Measurements from ENCODE around the gene HK1. TPM values are rescaled to one million over a fixed set of nuclear protein-coding genes. Genes with fewer than 3 reads are reported as not detected.

Gene HK1
- total and polyA plus RNA-seq, 2 of the 13 experiments (the other 11 are each of a cell fraction or from before 2014, with no cell fraction given) = 0.29 to 1.5 TPM

DNA sequence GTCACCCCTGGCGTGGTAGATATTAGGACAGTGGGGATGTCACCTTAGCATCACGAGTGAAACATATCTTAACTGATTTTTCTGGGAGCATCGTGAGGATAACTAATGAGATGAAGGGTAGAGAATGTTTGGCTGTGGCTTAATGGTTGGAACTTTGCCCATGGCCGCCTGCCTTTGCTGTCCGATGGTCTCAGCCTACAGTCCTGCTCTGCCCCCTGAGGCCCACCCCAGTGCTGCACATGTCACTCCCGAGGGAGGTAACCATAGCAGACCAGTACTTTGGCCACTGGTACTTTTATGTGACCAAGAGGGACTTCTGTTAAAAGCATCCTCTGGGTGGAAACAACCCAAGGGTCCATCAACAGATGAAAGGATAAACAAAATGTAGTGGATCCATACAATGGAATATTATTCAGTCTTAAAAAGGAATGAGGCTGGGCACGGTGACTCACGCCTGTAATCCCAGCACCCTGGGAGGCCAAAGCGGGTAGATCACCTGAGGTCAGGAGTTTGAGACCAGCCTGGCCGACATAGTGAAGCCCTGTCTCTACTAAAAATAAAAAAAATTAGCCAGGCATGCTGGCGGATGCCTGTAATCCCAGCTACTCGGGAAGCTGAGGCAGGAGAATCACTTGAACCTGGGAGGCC is 80.0 kb downstream of the HK1 start:
- no TSS peak for BruUV-seq (replicated peaks)
- intact Hi-C loops (cut with micrococcal nuclease; ENCODE audit: unreplicated experiment) = no loop called here
- DNase-seq (ENCODE audit: low spot score) = no peak
- Histone ChIP-seq H3K9ac (ENCODE audit: insufficient read depth, low read depth, low read length) (no peak overlapping the region), H3K9me3 (ENCODE audit: low read length) (no peaks in the 10 kb centered on the region), H3K27me3 (ENCODE audit: control insufficient read depth in 1 of 2, insufficient read depth in 2 of 2, low read length in 2 of 2) (peaks cover 0 to 8% of the 10 kb centered on the region in 2 experiments; a peak in 2 of 5 replicates), H3K36me3 (replicated peaks in 1 of 2; ENCODE audit: control insufficient read depth in 1 of 2, insufficient read depth in 2 of 2, low read length in 2 of 2) (no peaks in the 10 kb centered on the region), H2AFZ (ENCODE audit: low read length) (no peak overlapping the region), H3K4me2 (ENCODE audit: low read depth, low read length) (no peak overlapping the region), H3K4me1 (ENCODE audit: insufficient read depth, low read length) (no peaks in the 10 kb centered on the region), H3K27ac (ENCODE audit: extremely low read length, insufficient read depth, low read length) (no peak overlapping the region), H3K4me3 (replicated peaks in 1 of 3; ENCODE audit: insufficient read depth in 1 of 3, low read depth in 2 of 3, low read length in 3 of 3) (no peak overlapping the region), H4K20me1 (ENCODE audit: insufficient read depth, low read length) (no peaks in the 10 kb centered on the region), H3K79me2 (ENCODE audit: insufficient read depth, low read length) (no peaks in the 10 kb centered on the region)
- 30% methylated on average over 11 of the region's 12 CpGs for WGBS (ENCODE audit: low lambda C conversion rate)
- FAIRE-seq = no peak
- peak; percentile 52; the same call in 2 of the 3 replicates for ATAC-seq
- CTCF ChIA-PET (ENCODE audit: low intra/inter-chr PET ratio, low total read pairs) = no interaction called here
- in situ Hi-C loops (cut with HindIII; ENCODE audit: extremely low pct_ligation_motif_present, low pct_unique_long_range_greater_than_20kb) = no loop called here
- POLR2A ChIA-PET = no interaction called here
- TF ChIP-seq AHR (CRISPR knock-in tag; IDR thresholded peaks at IDR 0.05) (no peak), CBX1 (IDR thresholded peaks at IDR 0.05; ENCODE audit: low read depth) (no peak), ZNF878 (CRISPR knock-in tag; IDR thresholded peaks at IDR 0.05) (no peak), ZNF446 (CRISPR knock-in tag; IDR thresholded peaks at IDR 0.05) (no peak)
- TF ChIP-seq, protein P1, sequence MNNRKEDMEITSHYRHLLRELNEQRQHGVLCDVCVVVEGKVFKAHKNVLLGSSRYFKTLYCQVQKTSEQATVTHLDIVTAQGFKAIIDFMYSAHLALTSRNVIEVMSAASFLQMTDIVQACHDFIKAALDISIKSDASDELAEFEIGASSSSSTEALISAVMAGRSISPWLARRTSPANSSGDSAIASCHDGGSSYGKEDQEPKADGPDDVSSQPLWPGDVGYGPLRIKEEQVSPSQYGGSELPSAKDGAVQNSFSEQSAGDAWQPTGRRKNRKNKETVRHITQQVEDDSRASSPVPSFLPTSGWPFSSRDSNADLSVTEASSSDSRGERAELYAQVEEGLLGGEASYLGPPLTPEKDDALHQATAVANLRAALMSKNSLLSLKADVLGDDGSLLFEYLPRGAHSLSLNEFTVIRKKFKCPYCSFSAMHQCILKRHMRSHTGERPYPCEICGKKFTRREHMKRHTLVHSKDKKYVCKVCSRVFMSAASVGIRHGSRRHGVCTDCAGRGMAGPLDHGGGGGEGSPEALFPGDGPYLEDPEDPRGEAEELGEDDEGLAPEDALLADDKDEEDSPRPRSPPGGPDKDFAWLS (CRISPR knock-in tag; IDR thresholded peaks at IDR 0.05; ENCODE audit: borderline replicate concordance) = no peak
- TF ChIP-seq, protein P2, sequence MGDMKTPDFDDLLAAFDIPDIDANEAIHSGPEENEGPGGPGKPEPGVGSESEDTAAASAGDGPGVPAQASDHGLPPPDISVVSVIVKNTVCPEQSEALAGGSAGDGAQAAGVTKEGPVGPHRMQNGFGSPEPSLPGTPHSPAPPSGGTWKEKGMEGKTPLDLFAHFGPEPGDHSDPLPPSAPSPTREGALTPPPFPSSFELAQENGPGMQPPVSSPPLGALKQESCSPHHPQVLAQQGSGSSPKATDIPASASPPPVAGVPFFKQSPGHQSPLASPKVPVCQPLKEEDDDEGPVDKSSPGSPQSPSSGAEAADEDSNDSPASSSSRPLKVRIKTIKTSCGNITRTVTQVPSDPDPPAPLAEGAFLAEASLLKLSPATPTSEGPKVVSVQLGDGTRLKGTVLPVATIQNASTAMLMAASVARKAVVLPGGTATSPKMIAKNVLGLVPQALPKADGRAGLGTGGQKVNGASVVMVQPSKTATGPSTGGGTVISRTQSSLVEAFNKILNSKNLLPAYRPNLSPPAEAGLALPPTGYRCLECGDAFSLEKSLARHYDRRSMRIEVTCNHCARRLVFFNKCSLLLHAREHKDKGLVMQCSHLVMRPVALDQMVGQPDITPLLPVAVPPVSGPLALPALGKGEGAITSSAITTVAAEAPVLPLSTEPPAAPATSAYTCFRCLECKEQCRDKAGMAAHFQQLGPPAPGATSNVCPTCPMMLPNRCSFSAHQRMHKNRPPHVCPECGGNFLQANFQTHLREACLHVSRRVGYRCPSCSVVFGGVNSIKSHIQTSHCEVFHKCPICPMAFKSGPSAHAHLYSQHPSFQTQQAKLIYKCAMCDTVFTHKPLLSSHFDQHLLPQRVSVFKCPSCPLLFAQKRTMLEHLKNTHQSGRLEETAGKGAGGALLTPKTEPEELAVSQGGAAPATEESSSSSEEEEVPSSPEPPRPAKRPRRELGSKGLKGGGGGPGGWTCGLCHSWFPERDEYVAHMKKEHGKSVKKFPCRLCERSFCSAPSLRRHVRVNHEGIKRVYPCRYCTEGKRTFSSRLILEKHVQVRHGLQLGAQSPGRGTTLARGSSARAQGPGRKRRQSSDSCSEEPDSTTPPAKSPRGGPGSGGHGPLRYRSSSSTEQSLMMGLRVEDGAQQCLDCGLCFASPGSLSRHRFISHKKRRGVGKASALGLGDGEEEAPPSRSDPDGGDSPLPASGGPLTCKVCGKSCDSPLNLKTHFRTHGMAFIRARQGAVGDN (CRISPR knock-in tag; IDR thresholded peaks at IDR 0.05) = no peak
- TF ChIP-seq, protein P3, sequence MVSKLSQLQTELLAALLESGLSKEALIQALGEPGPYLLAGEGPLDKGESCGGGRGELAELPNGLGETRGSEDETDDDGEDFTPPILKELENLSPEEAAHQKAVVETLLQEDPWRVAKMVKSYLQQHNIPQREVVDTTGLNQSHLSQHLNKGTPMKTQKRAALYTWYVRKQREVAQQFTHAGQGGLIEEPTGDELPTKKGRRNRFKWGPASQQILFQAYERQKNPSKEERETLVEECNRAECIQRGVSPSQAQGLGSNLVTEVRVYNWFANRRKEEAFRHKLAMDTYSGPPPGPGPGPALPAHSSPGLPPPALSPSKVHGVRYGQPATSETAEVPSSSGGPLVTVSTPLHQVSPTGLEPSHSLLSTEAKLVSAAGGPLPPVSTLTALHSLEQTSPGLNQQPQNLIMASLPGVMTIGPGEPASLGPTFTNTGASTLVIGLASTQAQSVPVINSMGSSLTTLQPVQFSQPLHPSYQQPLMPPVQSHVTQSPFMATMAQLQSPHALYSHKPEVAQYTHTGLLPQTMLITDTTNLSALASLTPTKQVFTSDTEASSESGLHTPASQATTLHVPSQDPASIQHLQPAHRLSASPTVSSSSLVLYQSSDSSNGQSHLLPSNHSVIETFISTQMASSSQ (IDR thresholded peaks at IDR 0.05; ENCODE audit: low read depth) = no peak
- TF ChIP-seq, protein P3 (CRISPR knock-in tag; IDR thresholded peaks at IDR 0.05; ENCODE audit: borderline replicate concordance) = no peak
- TF ChIP-seq, protein P4, sequence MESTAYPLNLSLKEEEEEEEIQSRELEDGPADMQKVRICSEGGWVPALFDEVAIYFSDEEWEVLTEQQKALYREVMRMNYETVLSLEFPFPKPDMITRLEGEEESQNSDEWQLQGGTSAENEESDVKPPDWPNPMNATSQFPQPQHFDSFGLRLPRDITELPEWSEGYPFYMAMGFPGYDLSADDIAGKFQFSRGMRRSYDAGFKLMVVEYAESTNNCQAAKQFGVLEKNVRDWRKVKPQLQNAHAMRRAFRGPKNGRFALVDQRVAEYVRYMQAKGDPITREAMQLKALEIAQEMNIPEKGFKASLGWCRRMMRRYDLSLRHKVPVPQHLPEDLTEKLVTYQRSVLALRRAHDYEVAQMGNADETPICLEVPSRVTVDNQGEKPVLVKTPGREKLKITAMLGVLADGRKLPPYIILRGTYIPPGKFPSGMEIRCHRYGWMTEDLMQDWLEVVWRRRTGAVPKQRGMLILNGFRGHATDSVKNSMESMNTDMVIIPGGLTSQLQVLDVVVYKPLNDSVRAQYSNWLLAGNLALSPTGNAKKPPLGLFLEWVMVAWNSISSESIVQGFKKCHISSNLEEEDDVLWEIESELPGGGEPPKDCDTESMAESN (CRISPR knock-in tag; conservative IDR thresholded peaks at IDR 0.05) = no peak

Measured in HepG2 (cell line).